GM19099 (cell line): ENCODE data around the gene RGL1.

Experiments
- POLR2A ChIP-seq: IDR thresholded peaks from 3 replicates; pipeline ENCODE4 v1.6.1; 2011; ENCODE audit warnings: low read depth; ENCODE audit not compliant: insufficient read length; ENCODE audit errors: extremely low read depth

RGL1 gene

GRCh38 chr1:183881387-183882131 is 76.6 kb downstream of the RGL1 start:
- TF ChIP-seq POLR2A, result no peak

- no peak for TF ChIP-seq POLR2A
Observed at GRCh38 chr1:183882335-183883167, 77.6 kb downstream of the RGL1 start.

- TF ChIP-seq POLR2A, result no peak
Observed at GRCh38 chr1:183883623-183884022, 78.7 kb downstream of the RGL1 start.

- TF ChIP-seq POLR2A, result no peak
Observed at GRCh38 chr1:183884526-183884925, 79.6 kb downstream of the RGL1 start.

- no peak for TF ChIP-seq POLR2A
Observed at GRCh38 chr1:183885142-183885735, 80.3 kb downstream of the RGL1 start.

GRCh38 chr1:183886083-183886828 is 81.3 kb downstream of the RGL1 start:
- TF ChIP-seq POLR2A, result no peak

GRCh38 chr1:183886853-183887252 is 81.9 kb downstream of the RGL1 start:
- no peak for TF ChIP-seq POLR2A

GRCh38 chr1:183887826-183888819 is 83.2 kb downstream of the RGL1 start:
- TF ChIP-seq POLR2A, result no peak

- TF ChIP-seq POLR2A, result no peak
Observed at GRCh38 chr1:183889095-183889494, 84.2 kb downstream of the RGL1 start.

GRCh38 chr1:183891158-183891856 is 86.4 kb downstream of the RGL1 start:
- TF ChIP-seq POLR2A, result no peak

GRCh38 chr1:183892351-183892793 is 87.5 kb downstream of the RGL1 start:
- TF ChIP-seq POLR2A, result no peak

GRCh38 chr1:183893561-183894289 is 88.8 kb downstream of the RGL1 start:
- TF ChIP-seq POLR2A, result no peak

- no peak for TF ChIP-seq POLR2A
Observed at GRCh38 chr1:183894290-183894565, 89.3 kb downstream of the RGL1 start.

- peak; percentile 23 for TF ChIP-seq POLR2A
Observed at GRCh38 chr1:183896466-183897048, 91.6 kb downstream of the RGL1 start.
